NCI-H82 (cell line): ENCODE results near the gene DIPK2B.

Experiments used
- DNase-seq: peaks from one replicate; lab custom pipeline; 2025; lab: John Stamatoyannopoulos, UW

The DIPK2B gene

GRCh38 chrX:45157647-45158046, 43.0 kb downstream of the DIPK2B start:
- no peak for DNase-seq

- no peak for DNase-seq
Measured at GRCh38 chrX:45154462-45154861, 46.2 kb downstream of the DIPK2B start.

GRCh38 chrX:45154033-45154360, 46.7 kb downstream of the DIPK2B start:
- DNase-seq: no peak
